ENCODE results near the gene C19orf38.
"Not testable (repeated sequence)": the region's sequence is repeated elsewhere in the genome, so short reads cannot be mapped to it uniquely, and the experiment has no call there.

Gene C19orf38

GRCh38 chr19:10846500-10847202 is 1.6 kb upstream of the C19orf38 start:
- DNase-seq = no peak

GRCh38 chr19:10850631-10851030 is 2.4 kb downstream of the C19orf38 start:
- no peak for DNase-seq

GRCh38 chr19:10852098-10852800 is 4.0 kb downstream of the C19orf38 start:
- DNase-seq = no peak

GRCh38 chr19:10852941-10853340 is 4.7 kb downstream of the C19orf38 start:
- no peak for DNase-seq

GRCh38 chr19:10854350-10855089 is 6.3 kb downstream of the C19orf38 start:
- no peak for DNase-seq

GRCh38 chr19:10855879-10856522 is 7.8 kb downstream of the C19orf38 start:
- DNase-seq = no peak

- DNase-seq = not testable (repeated sequence)
Observed at GRCh38 chr19:10856899-10857298, 8.7 kb downstream of the C19orf38 start.

- DNase-seq = no peak
Observed at GRCh38 chr19:10858204-10858828, 10.1 kb downstream of the C19orf38 start.

GRCh38 chr19:10861103-10861651 is 13.0 kb downstream of the C19orf38 start:
- DNase-seq = no peak

GRCh38 chr19:10862561-10863106 is 14.4 kb downstream of the C19orf38 start:
- DNase-seq = no peak

GRCh38 chr19:10863107-10863717 is 15.0 kb downstream of the C19orf38 start:
- DNase-seq = peak in 2 of 51 donors; percentile 22 to 23

GRCh38 chr19:10864538-10864899 is 16.3 kb downstream of the C19orf38 start:
- peak in 50 of 51 donors; percentile 8 to 87 (median 60) for DNase-seq

GRCh38 chr19:10866495-10866894 is 18.3 kb downstream of the C19orf38 start:
- no peak for DNase-seq

GRCh38 chr19:10868872-10869547 is 20.8 kb downstream of the C19orf38 start:
- no peak for DNase-seq

GRCh38 chr19:10869872-10870311 is 21.7 kb downstream of the C19orf38 start:
- DNase-seq = not testable (repeated sequence)

- DNase-seq = no peak
Observed at GRCh38 chr19:10870501-10870954, 22.3 kb downstream of the C19orf38 start.

GRCh38 chr19:10870955-10871603 is 22.9 kb downstream of the C19orf38 start, which contains the start of gene CARM1:
Gene CARM1 (plus strand): TSS chr19:10871553. CDS start chr19:10871703, 150 bp downstream.
- peak; percentile 61 to 100 (median 98) for DNase-seq

GRCh38 chr19:10871711-10872545 is 23.7 kb downstream of the C19orf38 start:
- peak in 22 of 51 donors; percentile 6 to 59 (median 33) for DNase-seq

Data from hypothalamus (tissue), 51 donors.